ENCODE measurements around the gene PTPRM. TPM values are rescaled to one million over a fixed set of nuclear protein-coding genes. Genes with fewer than 3 reads are reported as not detected.

Gene PTPRM
- total RNA-seq, 1 experiment from 2014 or later, result 14.5 TPM

DNA sequence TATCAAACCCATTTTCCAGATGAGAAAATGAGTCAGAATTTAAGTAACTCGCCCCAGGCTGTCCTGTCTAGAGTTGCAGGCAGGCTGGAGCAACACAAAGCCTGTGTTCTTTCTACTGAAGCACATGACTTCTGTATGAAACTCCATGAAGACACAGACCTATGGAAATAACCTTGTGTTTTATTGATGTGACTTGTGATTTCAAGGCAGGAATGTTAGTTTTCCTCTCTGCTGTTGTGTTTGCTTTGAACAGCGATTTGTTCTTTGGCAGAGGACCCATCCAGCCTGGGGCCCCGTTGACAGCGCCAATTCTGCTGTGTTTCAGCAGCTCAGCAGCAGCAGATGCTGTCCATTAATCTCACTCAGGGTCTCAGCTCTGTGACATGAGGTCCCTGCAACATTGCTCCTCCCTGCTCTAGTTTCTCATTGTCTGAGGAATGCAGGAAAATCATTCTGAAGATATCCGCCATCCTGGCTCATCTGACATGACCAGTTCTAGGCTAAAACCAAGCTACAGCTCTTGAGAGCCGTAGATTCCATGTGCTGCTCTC lies 697.8 kb downstream of the PTPRM start:
- BruUV-seq (replicated peaks), result no TSS peak
- ATAC-seq (no peak), DNase-seq (ENCODE audit: low read depth, low spot score) (no peak)
- Histone ChIP-seq H3K36me3 (ENCODE audit: control insufficient read depth in 1 of 2, insufficient read depth in 2 of 2, low read length in 2 of 2) (no peaks in the 10 kb centered on the region), H4K20me1 (ENCODE audit: insufficient read depth) (no peaks in the 10 kb centered on the region), H3K9me2 (ENCODE audit: insufficient read depth) (no peaks in the 10 kb centered on the region), H3K9ac (ENCODE audit: low read length) (no peak overlapping the region), H3K4me1 (ENCODE audit: control insufficient read depth in 1 of 2, insufficient read depth in 2 of 2, low read length in 2 of 2) (peaks cover 2 to 6% of the 10 kb centered on the region in 2 experiments; a peak in 1 of 4 replicates), H3K4me3 (replicated peaks in 1 of 2; ENCODE audit: low read depth in 1 of 2, low read length in 2 of 2) (no peak overlapping the region), H3K27ac (ENCODE audit: low read depth, low read length) (no peak overlapping the region), H2AFZ (ENCODE audit: low read depth, low read length, poor library complexity, severe bottlenecking) (no peak overlapping the region), H3K79me2 (ENCODE audit: insufficient read depth, low read length) (no peaks in the 10 kb centered on the region), H3K9me3 (ENCODE audit: control insufficient read depth in 1 of 2, insufficient read depth in 1 of 2, low read depth in 1 of 2, low read length in 2 of 2) (no peaks in the 10 kb centered on the region), H3K4me2 (ENCODE audit: low read length) (no peak overlapping the region), H3K27me3 (ENCODE audit: insufficient read depth, low read length) (no peaks in the 10 kb centered on the region)
- intact Hi-C loops (cut with micrococcal nuclease), result no loop called here
- ChIA-PET POLR2A (no interaction called here), RAD21 (ENCODE audit: low non-redundant PET in 1 of 2, low total read pairs in 2 of 2, uncharacterized antibody in 2 of 2, unreplicated experiment in 2 of 2) (no interaction called here), CTCF (no interaction called here)
- TF ChIP-seq, protein P1, sequence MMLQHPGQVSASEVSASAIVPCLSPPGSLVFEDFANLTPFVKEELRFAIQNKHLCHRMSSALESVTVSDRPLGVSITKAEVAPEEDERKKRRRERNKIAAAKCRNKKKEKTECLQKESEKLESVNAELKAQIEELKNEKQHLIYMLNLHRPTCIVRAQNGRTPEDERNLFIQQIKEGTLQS (IDR thresholded peaks at IDR 0.05), result no peak
- TF ChIP-seq JUND (IDR thresholded peaks at IDR 0.05) (no peak), EGR1 (IDR thresholded peaks at IDR 0.05; ENCODE audit: low read depth) (no peak), SRF (IDR thresholded peaks at IDR 0.05; ENCODE audit: low read depth) (no peak), RAD21 (IDR thresholded peaks at IDR 0.05; ENCODE audit: low read depth) (no peak), ZNF274 (IDR thresholded peaks at IDR 0.05; ENCODE audit: low read depth, low read length) (no peak), ELF1 (IDR thresholded peaks at IDR 0.05; ENCODE audit: borderline replicate concordance, low read depth) (no peak), SIN3A (IDR thresholded peaks at IDR 0.05; ENCODE audit: low read depth) (no peak), POLR2A (IDR thresholded peaks at IDR 0.05; ENCODE audit: borderline replicate concordance, extremely low read depth, insufficient read depth, insufficient read length) (no peak), FOSL1 (IDR thresholded peaks at IDR 0.05; ENCODE audit: low read depth) (no peak), POLR2AphosphoS5 (IDR thresholded peaks at IDR 0.05; ENCODE audit: low read depth, low read length) (no peak), CBX3 (IDR thresholded peaks at IDR 0.05; ENCODE audit: low read depth) (no peak), SP1 (IDR thresholded peaks at IDR 0.05; ENCODE audit: low read depth) (no peak)
- TF ChIP-seq, protein P2, sequence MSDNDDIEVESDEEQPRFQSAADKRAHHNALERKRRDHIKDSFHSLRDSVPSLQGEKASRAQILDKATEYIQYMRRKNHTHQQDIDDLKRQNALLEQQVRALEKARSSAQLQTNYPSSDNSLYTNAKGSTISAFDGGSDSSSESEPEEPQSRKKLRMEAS (IDR thresholded peaks at IDR 0.05), result no peak
- TF ChIP-seq, protein P3, sequence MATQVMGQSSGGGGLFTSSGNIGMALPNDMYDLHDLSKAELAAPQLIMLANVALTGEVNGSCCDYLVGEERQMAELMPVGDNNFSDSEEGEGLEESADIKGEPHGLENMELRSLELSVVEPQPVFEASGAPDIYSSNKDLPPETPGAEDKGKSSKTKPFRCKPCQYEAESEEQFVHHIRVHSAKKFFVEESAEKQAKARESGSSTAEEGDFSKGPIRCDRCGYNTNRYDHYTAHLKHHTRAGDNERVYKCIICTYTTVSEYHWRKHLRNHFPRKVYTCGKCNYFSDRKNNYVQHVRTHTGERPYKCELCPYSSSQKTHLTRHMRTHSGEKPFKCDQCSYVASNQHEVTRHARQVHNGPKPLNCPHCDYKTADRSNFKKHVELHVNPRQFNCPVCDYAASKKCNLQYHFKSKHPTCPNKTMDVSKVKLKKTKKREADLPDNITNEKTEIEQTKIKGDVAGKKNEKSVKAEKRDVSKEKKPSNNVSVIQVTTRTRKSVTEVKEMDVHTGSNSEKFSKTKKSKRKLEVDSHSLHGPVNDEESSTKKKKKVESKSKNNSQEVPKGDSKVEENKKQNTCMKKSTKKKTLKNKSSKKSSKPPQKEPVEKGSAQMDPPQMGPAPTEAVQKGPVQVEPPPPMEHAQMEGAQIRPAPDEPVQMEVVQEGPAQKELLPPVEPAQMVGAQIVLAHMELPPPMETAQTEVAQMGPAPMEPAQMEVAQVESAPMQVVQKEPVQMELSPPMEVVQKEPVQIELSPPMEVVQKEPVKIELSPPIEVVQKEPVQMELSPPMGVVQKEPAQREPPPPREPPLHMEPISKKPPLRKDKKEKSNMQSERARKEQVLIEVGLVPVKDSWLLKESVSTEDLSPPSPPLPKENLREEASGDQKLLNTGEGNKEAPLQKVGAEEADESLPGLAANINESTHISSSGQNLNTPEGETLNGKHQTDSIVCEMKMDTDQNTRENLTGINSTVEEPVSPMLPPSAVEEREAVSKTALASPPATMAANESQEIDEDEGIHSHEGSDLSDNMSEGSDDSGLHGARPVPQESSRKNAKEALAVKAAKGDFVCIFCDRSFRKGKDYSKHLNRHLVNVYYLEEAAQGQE (IDR thresholded peaks at IDR 0.05; ENCODE audit: low read depth), result no peak
- TF ChIP-seq, protein P4, sequence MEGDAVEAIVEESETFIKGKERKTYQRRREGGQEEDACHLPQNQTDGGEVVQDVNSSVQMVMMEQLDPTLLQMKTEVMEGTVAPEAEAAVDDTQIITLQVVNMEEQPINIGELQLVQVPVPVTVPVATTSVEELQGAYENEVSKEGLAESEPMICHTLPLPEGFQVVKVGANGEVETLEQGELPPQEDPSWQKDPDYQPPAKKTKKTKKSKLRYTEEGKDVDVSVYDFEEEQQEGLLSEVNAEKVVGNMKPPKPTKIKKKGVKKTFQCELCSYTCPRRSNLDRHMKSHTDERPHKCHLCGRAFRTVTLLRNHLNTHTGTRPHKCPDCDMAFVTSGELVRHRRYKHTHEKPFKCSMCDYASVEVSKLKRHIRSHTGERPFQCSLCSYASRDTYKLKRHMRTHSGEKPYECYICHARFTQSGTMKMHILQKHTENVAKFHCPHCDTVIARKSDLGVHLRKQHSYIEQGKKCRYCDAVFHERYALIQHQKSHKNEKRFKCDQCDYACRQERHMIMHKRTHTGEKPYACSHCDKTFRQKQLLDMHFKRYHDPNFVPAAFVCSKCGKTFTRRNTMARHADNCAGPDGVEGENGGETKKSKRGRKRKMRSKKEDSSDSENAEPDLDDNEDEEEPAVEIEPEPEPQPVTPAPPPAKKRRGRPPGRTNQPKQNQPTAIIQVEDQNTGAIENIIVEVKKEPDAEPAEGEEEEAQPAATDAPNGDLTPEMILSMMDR (IDR thresholded peaks at IDR 0.05 in 2 of 3, conservative IDR thresholded peaks at IDR 0.05 in 1 of 3; ENCODE audit: borderline replicate concordance in 1 of 3, insufficient read depth in 1 of 3, low read depth in 2 of 3, low read length in 2 of 3), result no peak

Measured in HCT116 (cell line).